A549 (cell line): ENCODE data around the gene ZNF134.

Source experiments
- CHD4 ChIP-seq: fragments of 200-600 bp; sonication (generic); IDR thresholded peaks from 2 replicates; pipeline ENCODE4 v1.6.1; 2016; ENCODE audit warnings: antibody characterized with exemption, mild to moderate bottlenecking, borderline replicate concordance
- PBX3 ChIP-seq: IDR thresholded peaks from 2 replicates; pipeline ENCODE4 v1.6.1; 2012
- POLR2A ChIP-seq: IDR thresholded peaks from 2 replicates; pipeline ENCODE4 v1.6.1; 2012; ENCODE audit warnings: mild to moderate bottlenecking, low read length
- RCOR1 ChIP-seq: fragments of 150-350 bp; IDR thresholded peaks from 2 replicates; pipeline ENCODE4 v1.6.1; 2014; ENCODE audit warnings: antibody characterized with exemption, low read length, low read depth

GRCh38 chr19:57576661-57577060 is 37.4 kb upstream of the ZNF134 start:
- no peak for TF ChIP-seq PBX3
- no peak for TF ChIP-seq POLR2A
- TF ChIP-seq CHD4: no peak
- no peak for TF ChIP-seq RCOR1
